HG03175 (cell line): ENCODE measurements around the gene ABCG2.
"Not testable (repeated sequence)": the region's sequence is repeated elsewhere in the genome, so short reads cannot be mapped to it uniquely, and the experiment has no call there.

Experiments used
- ATAC-seq: cut with Tn5 transposase; IDR thresholded peaks from one replicate; pipeline ENCODE4 v1.9.1; 2021; ENCODE audit warnings: mild to moderate bottlenecking, moderate library complexity; ENCODE audit not compliant: unreplicated experiment

Gene ABCG2

DNA sequence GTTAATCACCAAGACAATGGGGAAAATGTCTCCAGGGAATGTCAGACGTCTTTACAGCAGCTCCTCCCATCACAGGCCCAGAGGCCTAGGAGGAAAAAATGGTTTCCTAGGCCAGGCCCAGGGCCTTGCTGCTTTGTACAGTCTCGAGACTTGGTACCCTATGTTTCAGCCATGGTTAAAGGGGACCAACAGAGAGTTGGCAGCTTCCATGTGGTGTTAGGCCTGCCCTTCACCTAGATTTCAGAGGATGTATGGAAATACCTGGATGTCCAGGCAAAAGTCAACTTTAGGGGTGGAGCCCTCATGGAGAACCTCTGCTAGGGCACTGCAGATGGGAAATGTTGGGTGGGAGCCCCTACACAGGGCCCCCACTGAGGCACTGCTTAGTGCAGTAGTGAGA lies 38.5 kb downstream of the ABCG2 start:
- no peak for ATAC-seq

DNA sequence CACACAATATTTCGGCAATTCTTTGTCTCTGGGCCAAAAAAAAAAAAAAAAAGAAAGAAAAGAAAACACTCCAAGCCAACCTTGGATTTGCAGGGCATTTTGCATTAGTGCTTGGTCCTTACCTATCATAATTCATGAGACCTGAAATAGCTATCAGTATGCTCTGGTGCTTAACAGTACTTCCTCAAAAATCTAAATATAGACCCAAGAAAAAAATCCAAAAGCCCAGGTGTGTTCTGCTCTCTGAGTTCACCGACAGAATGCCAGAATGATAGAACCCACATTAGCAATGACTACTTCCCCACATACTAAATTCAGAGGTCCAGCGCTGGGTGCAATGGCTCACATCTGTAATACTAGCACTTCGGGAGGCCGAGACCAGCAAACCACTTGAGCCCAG lies 42.9 kb downstream of the ABCG2 start:
- no peak for ATAC-seq

DNA sequence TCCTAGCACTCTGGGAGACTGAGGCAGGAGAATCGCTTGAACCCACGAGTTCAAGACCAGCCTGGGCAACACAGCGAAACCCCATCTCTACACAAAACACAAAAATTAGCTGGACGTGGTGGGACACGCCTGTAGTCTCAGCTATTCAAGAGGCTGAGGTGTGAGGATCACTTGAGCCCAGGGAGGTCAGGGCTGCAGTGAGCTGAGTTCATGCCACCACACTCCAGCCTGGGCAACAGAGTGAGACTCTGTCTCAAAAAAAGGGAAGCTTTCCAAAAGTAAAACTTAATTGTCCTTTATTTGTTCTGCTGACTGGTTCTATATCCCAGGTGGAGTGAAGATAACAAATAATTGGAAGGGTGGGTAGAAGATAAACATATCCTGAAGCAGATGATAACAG lies 45.6 kb downstream of the ABCG2 start:
- no peak for ATAC-seq

DNA sequence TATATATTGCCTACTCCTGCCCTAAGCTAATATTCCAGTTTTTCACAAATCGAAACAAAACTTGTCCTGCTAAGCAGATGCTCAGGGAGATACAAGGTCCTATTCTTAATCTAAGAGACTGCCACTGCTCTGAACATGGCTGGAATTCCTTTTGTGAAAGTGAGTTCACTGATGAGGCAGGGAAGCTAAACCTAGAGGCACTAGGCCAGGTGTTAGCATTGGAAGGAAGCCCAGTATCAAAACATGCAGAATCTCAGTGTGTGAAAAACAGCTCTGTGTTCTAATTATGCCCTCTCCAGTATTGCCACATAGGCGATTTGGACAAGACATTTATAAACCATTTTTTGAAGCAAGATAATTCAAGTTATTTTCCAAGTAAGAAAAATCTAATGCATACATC lies 47.6 kb downstream of the ABCG2 start:
- ATAC-seq = no peak

DNA sequence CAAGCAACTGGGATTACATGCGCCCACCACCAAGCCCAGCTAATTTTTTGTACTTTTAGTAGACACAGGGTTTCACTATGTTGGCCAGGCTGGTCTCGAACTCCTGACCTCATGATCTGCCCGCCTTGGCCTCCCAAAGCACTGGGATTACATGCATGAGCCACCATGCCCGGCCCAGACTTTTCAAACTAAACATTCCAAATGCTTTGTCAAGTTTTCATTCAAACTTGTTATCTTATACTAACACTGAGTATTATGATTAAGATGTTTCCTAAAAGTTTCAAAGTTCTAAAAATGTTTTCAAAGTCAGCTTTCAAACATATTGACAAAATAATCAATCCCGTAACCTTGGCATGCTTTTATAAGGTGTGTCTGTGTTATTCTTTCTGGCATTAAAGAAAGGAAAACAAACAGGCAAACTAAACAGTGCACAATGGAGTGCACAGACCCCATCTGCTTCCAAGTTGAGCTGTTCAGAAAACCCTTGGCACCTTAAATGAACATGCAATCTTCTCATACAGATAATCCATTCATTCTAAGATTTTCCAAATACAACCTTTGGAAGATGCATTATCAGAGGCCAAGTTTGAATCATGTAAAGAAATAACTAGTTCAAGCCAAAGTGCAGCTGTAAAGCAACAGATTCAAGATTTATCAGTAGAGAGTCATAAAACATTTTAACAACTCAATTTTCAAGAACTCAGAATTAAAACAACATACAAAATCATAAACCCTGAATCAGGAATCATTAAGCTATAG lies 49.1 kb downstream of the ABCG2 start:
- no peak for ATAC-seq

DNA sequence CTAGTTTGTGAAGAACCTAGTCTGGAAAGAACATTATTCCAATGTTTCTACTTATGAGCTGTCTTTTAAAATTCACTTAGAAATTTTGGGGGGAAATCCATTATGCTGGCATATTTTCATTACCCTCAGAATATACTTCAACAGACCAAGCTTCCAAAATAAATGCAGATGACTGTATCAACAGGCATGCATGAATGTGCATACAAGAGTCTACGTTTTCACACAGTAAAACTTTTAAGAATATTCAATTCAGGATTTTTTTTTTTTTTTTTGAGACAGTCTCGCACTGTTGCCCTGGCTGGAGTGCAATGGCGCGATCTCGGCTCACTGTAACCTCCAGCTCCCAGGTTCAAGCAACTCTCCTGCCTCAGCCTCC lies 49.7 kb downstream of the ABCG2 start:
- no peak for ATAC-seq

DNA sequence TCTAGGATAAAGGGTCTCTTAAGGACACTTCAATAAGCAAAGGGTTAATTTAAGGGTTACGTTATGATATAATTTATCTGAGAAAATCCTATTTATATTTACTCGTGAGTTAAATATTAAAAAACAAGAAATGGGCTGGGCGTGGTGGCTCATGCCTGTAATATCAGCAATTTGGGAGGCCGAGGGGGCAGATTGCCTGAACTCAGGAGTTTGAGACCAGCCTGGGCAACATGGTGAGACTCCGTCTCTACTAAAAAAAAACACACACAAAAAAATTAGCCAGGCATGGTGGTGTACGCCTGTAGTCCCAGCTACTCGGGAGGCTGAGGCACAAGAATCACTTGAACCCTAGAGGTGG lies 50.4 kb downstream of the ABCG2 start:
- ATAC-seq = not testable (repeated sequence)

DNA sequence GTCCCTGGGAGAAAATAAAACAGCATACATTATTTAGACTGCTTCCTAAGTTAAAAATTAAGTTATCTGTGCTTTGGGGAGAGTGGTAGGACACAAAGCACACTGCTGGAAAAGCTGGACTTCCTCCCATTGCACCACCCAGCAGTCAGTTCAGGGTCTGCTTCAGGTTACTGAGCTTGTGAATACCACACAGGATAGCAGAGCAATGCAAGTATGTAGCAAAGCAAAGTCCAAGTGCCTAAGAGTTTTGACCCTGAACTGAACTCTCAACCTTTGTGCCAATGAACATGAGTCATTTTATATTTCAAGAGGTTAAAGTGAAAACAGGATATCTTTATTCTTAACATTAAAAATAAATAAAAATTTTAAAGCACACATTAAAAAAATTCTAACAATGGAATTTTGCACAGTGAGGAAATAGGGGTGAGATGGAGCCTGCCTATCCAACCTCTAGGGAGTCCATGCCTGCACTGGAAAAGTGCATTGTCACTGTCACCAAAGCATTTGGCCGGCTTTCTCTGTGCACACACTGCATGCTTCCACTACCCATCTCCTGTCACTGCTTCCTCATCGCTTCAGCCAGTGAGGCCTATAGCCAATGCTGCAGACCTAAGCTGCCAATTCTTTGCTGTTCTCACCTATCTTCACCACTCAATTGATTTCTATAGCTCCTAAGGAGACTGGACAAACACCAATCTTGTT lies 50.9 kb downstream of the ABCG2 start:
- ATAC-seq = no peak

DNA sequence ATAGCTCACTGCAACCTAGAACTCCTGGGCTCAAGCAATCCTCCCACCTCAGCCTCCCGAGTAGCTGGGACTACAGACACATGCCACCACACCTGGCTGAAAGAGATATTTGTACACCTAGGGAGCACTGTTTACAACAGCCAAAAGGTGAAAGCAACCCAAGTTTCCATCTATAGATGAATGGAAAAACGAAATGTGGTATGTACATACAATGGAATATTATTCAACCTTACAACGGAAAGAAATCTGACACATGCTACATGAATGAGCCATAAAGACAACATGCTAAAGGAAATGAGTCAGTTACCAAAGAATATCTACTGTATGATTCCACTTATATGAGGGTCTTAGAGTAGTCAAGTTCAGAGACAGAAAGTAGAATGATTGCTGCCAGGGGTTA lies 52.2 kb downstream of the ABCG2 start:
- ATAC-seq = no peak

DNA sequence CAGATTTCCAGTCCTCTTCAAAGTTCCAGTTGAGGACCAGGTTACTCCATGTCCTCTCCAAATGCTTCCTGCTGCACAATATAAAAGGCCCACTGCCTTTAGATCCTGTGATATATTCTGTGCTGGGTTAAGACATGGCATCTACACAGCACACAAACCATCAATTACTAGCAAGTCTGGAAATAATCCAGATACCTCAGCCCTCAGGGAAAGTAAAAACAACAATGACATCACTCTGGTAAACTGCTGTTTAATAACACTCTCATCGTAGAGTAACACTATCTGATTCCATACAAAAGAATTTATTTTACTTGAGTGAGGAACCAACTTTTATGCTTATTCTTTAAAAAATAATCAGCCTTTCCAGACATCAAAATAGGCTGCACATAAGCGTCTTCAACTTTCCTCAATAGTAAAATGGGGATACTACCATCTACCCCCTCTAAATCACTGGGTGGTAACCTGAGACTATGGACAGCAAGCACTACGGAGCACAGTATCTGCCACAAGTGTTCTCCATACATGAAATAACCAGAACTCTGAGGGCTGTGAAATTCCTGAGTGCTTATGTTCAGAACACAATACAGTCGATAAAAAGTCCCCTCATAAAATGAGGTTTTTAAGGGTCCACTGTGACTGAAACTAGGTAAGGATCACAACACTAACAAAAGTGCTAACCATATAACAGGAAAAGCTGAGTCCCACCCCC lies 53.4 kb downstream of the ABCG2 start:
- ATAC-seq = no peak

DNA sequence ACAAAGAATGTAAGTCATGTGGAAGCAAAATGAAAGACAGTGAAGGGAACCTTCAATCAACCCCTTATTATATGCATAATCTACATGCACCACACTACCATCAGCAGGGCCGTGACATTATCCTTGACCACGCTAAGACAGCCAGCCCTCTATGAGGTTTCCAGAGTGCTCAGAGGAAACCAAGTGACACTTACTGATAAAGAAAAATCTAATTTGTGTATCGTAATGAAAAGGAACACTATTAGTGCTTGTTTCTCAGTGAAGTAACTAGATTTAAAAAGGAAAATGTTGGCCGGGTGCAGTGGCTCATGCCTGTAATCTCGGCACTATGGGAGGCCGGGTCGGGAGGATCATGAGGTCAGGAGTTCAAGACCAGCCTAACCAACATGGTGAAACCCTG lies 56.4 kb downstream of the ABCG2 start:
- no peak for ATAC-seq

DNA sequence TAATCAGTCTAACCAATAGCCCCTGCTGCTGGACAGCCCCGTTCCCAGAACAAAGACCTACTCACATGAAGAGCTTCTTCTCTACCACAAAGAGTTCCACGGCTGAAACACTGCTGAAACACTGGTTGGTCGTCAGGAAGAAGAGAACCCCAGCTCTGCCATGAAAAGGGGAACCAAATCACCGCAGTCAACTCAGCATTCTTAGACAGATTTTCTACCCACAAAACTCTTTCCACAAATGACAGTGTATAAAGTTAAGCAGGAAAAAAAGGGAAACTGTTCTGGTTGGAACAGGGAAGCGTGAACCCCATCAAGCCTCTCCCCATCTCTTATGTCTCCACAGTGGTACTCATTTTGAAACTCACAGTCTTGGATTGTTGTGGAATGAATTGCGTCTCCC lies 57.3 kb downstream of the ABCG2 start:
- ATAC-seq = no peak

DNA sequence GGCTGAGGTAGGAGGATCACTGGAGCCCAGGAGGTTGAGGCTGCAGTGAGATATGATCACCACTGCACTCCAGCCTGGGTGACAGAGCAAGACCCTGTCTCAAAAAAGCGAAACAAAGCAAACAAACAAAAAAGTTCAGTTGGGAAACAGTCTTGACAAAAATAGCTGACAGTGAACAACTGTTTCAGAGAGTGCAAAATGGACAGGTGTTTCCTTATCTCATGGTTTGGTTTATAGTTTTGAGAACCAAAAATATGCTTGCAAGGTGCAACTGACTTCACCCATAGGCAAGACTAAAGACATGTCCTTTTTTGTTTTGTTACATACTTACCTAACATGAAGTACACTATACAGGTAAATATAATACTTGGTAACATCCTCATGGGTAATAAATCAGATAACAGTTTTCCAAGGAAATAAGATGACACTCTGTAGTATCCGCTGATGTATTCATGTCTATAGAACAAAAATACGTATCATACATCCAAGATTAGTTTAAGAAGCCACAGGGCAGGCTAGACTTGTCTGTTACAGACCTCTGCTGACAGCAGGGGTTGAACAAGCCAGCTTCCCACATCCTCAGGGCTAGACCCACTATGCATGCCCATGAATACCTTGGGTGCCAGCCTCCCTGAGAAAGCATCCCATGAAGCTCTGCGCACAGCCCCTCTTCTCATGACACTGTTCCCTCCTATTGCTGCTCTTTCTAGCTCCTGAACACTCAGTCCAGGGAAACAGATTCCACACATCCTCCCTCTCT lies 59.3 kb downstream of the ABCG2 start:
- no peak for ATAC-seq

DNA sequence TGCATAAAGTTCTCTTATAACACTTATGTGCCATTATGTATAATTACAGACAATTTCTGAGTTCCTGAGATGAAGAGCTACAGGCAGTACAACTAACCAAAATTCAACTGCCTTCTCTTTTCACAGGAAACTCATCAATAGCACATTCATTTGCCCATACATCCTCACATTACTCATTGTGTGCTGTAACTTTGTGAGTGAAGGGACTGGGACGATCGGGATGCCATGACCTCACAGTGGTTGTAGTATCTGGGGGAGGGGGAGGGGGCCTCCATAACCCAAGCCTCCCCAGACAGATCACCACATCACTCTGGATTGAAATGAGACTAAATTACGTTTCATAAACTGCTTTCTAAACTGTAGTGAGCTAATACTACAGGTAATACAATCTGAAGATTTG lies 60.7 kb downstream of the ABCG2 start:
- ATAC-seq = no peak

DNA sequence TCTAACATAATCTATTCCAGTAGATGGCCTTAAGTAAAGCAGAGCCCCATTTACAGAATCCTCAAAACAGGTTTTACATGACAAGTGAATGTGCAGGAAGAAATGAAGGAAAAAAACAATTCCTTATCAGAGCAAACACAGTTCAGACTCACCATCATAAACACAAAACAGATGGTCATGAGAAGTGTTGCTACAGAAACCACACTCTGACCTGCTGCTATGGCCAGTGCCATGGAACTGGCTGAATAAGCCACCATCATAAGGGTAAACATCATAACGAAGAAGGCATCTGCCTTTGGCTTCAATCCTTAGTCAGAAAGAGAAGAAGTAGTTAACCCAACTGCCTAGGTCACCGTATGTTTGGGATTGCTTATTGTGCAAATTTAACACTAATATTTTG lies 61.1 kb downstream of the ABCG2 start:
- no peak for ATAC-seq

DNA sequence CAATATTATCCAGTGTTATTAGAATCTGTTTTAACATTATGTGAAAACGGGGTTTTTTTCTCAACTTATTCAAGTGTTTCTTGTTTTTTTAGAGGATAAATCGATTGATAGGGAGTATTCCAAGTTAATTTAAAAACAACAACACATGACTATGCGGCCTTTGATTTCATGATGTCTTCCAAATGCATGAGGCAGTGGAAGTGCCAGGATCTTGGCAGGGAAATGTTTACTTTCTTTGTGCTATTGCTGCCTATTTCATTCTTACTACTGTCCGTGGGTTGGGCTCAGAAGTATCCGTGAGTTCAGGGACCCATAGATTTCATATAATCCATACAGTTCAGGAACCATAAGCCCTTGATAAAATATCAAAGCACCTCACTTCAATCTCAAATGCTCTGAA lies 64.6 kb downstream of the ABCG2 start:
- ATAC-seq = no peak

DNA sequence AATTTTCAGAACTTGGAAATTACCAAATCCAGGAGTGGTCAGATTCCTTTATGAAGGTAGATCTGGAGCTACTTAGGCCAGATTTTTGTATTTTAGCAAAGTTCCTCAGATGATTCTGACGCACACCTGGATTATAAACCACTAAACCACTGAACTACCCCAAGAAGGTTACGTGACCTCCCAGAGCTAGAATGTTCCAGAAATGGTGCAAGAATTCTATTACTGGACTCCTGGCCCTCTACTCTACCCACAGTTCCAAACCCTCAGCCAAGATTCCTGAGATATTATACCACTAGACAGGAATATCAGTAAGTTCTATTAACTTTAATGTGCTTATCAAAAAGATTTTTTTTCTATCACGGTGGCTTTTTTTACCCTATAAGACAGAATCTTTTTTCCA lies 67.1 kb downstream of the ABCG2 start:
- ATAC-seq = no peak

DNA sequence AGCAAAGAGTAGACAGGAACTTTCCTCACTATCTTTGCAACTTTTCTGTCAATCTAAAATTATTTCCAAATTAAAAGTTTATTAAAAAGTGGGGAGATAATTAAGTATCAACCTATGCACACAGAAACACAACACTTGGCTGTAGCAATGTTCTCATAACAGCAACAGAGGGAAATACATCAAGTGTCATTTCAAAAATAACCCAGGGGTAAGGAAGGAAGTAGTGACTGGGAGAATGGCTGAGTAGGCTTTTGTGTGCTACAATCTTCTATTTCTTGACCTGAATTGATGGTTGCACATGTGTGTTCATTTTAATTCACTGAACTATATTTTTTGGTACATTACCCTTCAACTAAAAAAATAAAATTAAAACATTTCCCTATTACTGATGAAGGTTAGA lies 67.5 kb downstream of the ABCG2 start:
- no peak for ATAC-seq

DNA sequence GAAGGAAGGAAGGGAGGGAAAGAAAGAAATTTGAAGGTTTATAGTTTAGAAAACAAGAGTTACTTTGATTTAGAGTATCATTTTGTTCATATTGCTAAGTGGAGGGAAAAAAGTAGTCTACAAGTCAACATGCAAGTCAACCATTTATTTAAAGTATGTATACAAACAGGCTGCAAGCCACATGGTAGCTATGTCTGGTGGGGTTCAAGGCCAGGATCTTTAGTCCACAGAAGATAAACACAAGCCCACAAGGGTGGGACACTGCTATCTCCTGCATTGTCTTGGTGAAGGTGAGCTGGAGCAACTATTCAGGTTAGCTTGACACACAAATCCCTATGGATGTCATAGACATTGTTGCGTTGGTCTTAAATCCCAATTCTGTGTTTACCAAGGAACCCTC lies 71.4 kb downstream of the ABCG2 start:
- no peak for ATAC-seq

DNA sequence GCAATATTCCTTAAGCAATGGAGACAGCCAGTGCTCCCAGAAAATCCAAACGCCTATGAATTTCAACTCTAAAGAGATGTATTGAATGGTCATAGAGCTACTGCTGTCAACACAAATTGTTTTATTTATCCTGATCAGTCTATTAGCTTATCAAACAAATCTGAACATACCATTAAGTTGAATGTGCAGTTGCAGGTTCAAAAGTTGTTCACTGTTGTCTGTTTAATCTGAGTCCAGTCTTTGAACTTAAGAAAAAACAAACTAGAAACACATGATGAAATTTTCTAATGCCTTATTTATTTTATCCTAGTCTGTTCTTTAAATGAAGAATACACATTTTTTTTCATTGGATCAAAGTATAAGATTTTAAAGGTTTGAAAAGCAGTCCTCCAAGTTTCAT lies 77.8 kb downstream of the ABCG2 start:
- no peak for ATAC-seq

DNA sequence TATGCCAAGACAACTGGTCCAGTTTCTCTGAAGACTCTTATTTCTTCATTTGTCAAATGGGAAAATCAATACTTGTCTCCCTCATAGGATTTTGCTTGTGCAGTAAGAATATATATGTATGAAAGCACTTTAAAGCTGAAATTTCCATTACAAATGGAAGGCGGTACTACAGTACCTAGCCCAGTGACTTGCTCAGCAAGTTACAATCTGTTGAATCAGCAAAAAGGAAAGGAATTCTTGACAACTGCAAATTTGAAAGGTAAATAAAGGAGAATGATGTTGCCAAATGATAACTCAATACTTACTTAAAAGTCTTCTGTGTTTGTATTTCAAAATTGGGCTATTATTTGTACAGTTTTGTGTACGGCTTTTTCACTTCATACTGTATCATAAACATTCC lies 79.9 kb downstream of the ABCG2 start:
- ATAC-seq = no peak
